GM10248 (cell line): ENCODE data around the gene TIE1.

Experiments used
- CTCF ChIA-PET: fragments of 300-600 bp; sonication (Branson Sonifier 250); formaldehyde crosslinking; extraction: SDS; loops from one replicate; lab custom pipeline; 2021; ENCODE audit warnings: antibody characterized with exemption; lab: Yijun Ruan, JAX
- POLR2A ChIA-PET: fragments of 350-650 bp; sonication (Branson Sonifier 250); formaldehyde crosslinking; extraction: SDS; loops from one replicate; lab custom pipeline; 2020; ENCODE audit warnings: antibody characterized with exemption; lab: Yijun Ruan, JAX
- DNase-seq: peaks from one replicate; pipeline ENCODE4 v3.0.0; 2012; ENCODE audit errors: extremely low spot score
- TF ChIP-seq, protein P1 (sequence below): IDR thresholded peaks from 2 replicates; pipeline ENCODE4 v1.5.1; 2012; ENCODE audit warnings: mild to moderate bottlenecking, low read depth; ENCODE audit errors: extremely low read depth, missing control alignments, control extremely low read depth

TIE1 gene

DNA sequence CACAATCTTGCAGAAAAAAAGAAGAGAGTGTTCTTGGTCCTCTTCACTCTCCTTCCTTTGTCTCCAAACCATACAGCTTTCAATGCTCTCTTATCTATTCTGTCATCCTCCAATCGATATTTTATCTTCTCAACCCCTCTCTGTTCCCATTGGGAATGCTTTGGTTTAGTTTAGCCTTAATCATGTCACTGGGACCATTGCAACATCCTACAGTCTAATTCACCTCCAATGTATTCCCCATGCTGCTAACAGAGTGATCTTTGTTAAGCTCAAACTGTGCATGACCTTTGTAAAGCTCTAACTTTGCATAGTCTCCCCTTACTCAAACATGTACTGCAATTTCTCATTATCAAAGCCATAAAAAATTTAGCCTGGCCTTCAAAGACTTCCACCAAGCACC is 39.8 kb downstream of the TIE1 start:
- TF ChIP-seq, protein P1, sequence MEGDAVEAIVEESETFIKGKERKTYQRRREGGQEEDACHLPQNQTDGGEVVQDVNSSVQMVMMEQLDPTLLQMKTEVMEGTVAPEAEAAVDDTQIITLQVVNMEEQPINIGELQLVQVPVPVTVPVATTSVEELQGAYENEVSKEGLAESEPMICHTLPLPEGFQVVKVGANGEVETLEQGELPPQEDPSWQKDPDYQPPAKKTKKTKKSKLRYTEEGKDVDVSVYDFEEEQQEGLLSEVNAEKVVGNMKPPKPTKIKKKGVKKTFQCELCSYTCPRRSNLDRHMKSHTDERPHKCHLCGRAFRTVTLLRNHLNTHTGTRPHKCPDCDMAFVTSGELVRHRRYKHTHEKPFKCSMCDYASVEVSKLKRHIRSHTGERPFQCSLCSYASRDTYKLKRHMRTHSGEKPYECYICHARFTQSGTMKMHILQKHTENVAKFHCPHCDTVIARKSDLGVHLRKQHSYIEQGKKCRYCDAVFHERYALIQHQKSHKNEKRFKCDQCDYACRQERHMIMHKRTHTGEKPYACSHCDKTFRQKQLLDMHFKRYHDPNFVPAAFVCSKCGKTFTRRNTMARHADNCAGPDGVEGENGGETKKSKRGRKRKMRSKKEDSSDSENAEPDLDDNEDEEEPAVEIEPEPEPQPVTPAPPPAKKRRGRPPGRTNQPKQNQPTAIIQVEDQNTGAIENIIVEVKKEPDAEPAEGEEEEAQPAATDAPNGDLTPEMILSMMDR = no peak
- no peak for DNase-seq
- POLR2A ChIA-PET = no interaction called here
- CTCF ChIA-PET = interaction anchor here (1.3 kb wide), 1 partner anchor 123 kb away, joined by 3 read pairs; no protein-coding TSS in a partner anchor

DNA sequence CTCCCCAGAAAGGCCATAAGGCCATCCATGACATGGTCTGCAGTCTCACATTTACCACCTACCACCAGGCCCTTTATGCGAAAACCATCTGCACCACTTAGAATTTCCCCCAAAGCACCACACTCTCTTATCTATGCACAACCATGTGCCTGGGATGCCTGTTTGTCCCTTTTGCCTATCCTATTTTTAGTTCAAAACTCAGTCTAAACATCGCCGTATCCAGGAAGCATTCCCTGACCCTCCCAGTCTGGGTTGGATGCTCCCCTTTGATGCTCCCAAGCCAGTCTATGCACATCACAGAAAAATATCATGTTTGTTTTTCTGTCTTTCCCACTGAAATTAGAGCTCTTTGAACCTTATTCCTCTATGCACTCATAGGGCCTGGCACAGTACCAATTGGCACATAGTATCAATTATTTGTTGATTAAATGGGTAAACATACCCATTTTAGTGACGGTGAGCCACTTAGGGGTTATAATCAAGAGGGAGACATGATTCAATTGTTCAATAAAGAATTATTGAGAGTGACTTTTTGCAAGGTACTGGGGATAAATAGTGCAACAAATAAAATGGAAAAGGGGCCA is 43.6 kb downstream of the TIE1 start:
- DNase-seq = no peak
- CTCF ChIA-PET = interaction anchor here (1.0 kb wide), 1 partner anchor 114 kb away, joined by 3 read pairs; no protein-coding TSS in a partner anchor
- POLR2A ChIA-PET = no interaction called here
- TF ChIP-seq, protein P1 = no peak

DNA sequence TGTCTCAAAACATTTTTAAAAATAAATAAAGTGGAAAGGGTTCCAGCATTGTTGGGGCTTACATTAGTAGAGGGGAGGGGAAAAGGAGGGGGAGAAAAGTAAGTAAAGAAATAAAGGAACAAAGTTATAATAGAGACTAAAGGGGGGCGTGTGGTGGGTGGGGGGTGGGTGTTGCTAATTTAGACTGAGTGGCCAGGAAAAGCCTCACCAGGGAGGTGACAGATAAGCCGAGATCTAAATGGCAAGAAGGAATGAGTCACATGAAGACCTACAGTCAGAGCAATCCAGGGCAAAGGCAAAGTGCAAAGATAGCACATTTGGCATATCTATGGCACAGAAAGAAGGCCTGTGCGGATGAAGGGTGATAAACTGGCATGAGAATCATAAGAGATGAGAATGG is 44.3 kb downstream of the TIE1 start:
- CTCF ChIA-PET = no interaction called here
- no peak for DNase-seq
- POLR2A ChIA-PET = no interaction called here

DNA sequence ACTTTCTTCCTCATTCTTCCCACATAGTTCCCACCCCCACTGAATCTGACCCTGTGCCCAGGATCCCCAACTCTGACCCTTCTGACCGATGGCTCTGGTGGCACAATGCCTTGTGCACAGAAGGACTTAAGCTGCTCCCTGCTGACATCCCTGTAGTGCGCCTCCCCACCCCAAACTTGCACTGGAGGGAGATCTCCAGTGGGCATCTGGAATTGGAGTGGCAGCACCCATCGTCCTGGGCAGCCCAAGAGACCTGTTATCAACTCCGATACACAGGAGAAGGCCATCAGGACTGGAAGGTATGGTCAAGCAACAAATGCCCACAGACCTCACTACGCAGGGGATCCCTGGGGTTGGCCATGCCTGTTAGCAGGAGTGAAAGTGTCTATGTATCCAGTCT is 45.9 kb downstream of the TIE1 start:
- CTCF ChIA-PET = no interaction called here
- DNase-seq = no peak
- POLR2A ChIA-PET = no interaction called here
- TF ChIP-seq, protein P1 = no peak

More for the DNA sequence above, 44.3 kb downstream of the TIE1 start:
- TF ChIP-seq, protein P1 = no peak

DNA sequence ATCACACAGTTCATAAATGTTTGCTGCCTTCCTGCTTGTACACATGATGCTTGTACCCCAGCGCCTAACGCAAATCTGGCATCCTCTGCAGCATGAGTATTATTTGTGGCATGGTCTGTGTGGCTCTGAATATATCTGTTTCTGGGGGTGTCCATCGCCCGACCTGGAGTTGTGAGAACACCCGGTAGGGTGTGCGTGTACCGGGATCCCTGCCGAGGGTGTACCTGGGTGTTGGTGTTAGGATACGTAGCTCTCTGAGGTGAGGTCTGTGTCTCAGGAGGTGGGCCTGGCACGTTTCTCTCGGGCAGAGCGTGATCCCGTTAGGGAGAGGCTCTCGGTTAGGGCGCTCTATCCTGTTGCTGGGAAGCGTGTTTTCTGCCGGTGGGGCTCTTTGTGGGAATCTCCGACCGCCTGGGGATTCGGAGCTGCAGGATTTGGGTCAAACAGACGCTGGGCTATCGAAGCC is 47.6 kb downstream of the TIE1 start:
- TF ChIP-seq, protein P1 = no peak
- ChIA-PET CTCF (no interaction called here), POLR2A (no interaction called here)
- no peak for DNase-seq

DNA sequence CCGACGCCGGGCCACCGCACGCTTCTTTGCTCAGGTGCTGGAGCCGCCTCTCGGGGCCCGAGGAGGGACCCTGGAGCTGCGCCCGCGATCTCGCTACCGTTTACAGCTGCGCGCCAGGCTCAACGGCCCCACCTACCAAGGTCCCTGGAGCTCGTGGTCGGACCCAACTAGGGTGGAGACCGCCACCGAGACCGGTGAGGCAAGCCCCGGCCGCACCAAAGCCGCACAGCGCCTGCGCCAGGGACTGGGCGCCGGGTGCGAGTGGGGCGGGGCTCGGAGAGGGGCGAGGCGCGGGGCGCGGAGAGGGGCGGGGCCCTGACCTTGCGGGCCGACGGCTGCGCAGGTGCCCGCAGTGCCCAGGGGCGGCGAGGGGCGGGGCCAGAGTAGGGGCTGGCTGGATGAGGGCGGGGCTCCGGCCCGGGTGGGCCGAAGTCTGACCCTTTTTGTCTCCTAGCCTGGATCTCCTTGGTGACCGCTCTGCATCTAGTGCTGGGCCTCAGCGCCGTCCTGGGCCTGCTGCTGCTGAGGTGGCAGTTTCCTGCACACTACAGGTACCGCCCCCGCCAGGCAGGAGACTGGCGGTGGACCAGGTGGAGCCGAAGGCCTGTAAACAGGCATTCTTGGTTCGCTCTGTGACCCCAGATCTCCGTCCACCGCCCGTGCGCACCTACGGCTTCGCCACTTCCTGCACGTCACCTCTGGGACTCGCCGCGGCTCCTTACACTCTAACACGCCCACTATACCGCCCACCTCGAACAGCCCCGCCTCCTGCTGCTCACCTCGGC is 48.2 kb downstream of the TIE1 start:
- ChIA-PET POLR2A (no interaction called here), CTCF (no interaction called here)
- no peak for DNase-seq
- TF ChIP-seq, protein P1 = no peak
